Small intestine (tissue), 7 donors: Measurements from ENCODE around the gene YIPF5. TPM values are rescaled to one million over a fixed set of nuclear protein-coding genes. Genes with fewer than 3 reads are reported as not detected.

Experiments used
- DNase-seq, 2 donors: peaks; one replicate each; pipeline versions ENCODE4 v3.0.0 to v3.0.0-alpha.2; 2013
- FAIRE-seq: peaks from 2 replicates; lab custom pipeline; 2012; peaks lifted over from hg19 to GRCh38; lab: Jason Lieb, UNC
- H3K27ac ChIP-seq, 3 donors: one replicate each; pipeline ENCODE4 v1.5.1; 2013; ENCODE audit warnings: low read length in 2 of 3, mild to moderate bottlenecking in 2 of 3, control low read depth in 1 of 3, inconsistent platforms in 1 of 3, low read depth in 1 of 3, moderate library complexity in 1 of 3
- H3K27me3 ChIP-seq, 3 donors: one replicate each; pipeline ENCODE4 v1.6.1; 2013; ENCODE audit warnings: low read length in 3 of 3, inconsistent platforms in 1 of 3; ENCODE audit not compliant: control insufficient read depth in 3 of 3, insufficient read depth in 3 of 3
- H3K36me3 ChIP-seq, 3 donors: one replicate each; pipeline ENCODE4 v1.6.1; 2013; ENCODE audit warnings: low read length in 3 of 3, inconsistent platforms in 1 of 3, low read depth in 1 of 3, mild to moderate bottlenecking in 1 of 3, moderate library complexity in 1 of 3; ENCODE audit not compliant: control insufficient read depth in 3 of 3, insufficient read depth in 2 of 3
- H3K4me1 ChIP-seq, 3 donors: one replicate each; pipeline ENCODE4 v1.6.1; 2013; ENCODE audit warnings: low read length in 2 of 3, inconsistent platforms in 1 of 3, low read depth in 1 of 3, mild to moderate bottlenecking in 1 of 3, moderate library complexity in 1 of 3; ENCODE audit not compliant: control insufficient read depth in 3 of 3, insufficient read depth in 2 of 3
- H3K4me3 ChIP-seq, 3 donors: one replicate each; pipeline ENCODE4 v1.5.1; 2013; ENCODE audit warnings: low read length in 3 of 3, control low read depth in 1 of 3, inconsistent platforms in 1 of 3, low read depth in 1 of 3, mild to moderate bottlenecking in 1 of 3, moderate library complexity in 1 of 3
- H3K9me3 ChIP-seq, 2 donors: one replicate each; pipeline ENCODE4 v1.6.1; 2013; ENCODE audit warnings: low read depth in 1 of 2, low read length in 1 of 2; ENCODE audit not compliant: control insufficient read depth in 2 of 2, insufficient read depth in 1 of 2
- WGBS, 3 donors: extraction: QIAGEN DNeasy Blood & Tissue Kit; methylation state at CpG; one replicate each; pipeline ENCODE4 v1.1.7; 2013; 5-methylcytosine and 5-hydroxymethylcytosine counted together
- polyA plus RNA-seq, 4 donors: library from polyadenylated mRNA; stranded (reverse) in 3 of 4; unstranded in 1 of 4; fragments of 200-250 nt in 3 of 4; fragments of 120-200 nt in 1 of 4; gene quantifications; one replicate each; pipeline versions ENCODE4 v1.2.1 to v1.2.3, GENCODE V29; 2013
- donor health status: healthy with polysubstance abuse.
- donor health status: control.
- donor health status: control.
- donor health status: Bipolar disorder and iron deficiency.
- donor health status: healthy.

The YIPF5 gene
- polyA plus RNA-seq, 4 donors = 16.1 to 53.2 (median 19.6) TPM

- Histone ChIP-seq H3K4me1 (peaks cover 0 to 8% (median 4%) of the 10 kb centered on the region in 3 donors), H3K36me3 (peaks cover 0 to 2% (median 0%) of the 10 kb centered on the region in 3 donors), H3K4me3 (no peak overlapping the region), H3K27me3 (peaks cover 0 to 5% (median 0%) of the 10 kb centered on the region in 3 donors), H3K9me3 (no peaks in the 10 kb centered on the region), H3K27ac (no peak overlapping the region)
- FAIRE-seq (no peak), DNase-seq (no peak)
- 59 to 79% (median 74%) methylated on average over 3 of the region's 3 CpGs for WGBS, 3 donors
Measured at GRCh38 chr5:144173766-144174165, 3.3 kb upstream of the YIPF5 start.

- WGBS, 3 donors = 1 to 3% (median 3%) methylated on average over 12 of the region's 12 CpGs
- peak overlapping the region; percentile 78 to 98 (median 92) for H3K4me3 ChIP-seq
Measured at GRCh38 chr5:144169904-144170275, 569 bp downstream of the YIPF5 start.

GRCh38 chr5:144167998-144168397 is 2.5 kb downstream of the YIPF5 start:
- H3K27me3 ChIP-seq = peaks cover 0 to 3% (median 0%) of the 10 kb centered on the region in 3 donors
- peaks cover 3 to 8% (median 4%) of the 10 kb centered on the region in 3 donors for H3K4me1 ChIP-seq
- H3K9me3 ChIP-seq = no peaks in the 10 kb centered on the region
- no peak for DNase-seq
- 73 to 76% (median 73%) methylated on average over 3 of the region's 3 CpGs for WGBS, 3 donors
- no peak for FAIRE-seq
- peaks cover 2 to 8% (median 7%) of the 10 kb centered on the region in 3 donors for H3K36me3 ChIP-seq
- H3K4me3 ChIP-seq = no peak overlapping the region
- H3K27ac ChIP-seq = no peak overlapping the region

More at GRCh38 chr5:144169904-144170275, 569 bp downstream of the YIPF5 start:
- no peaks in the 10 kb centered on the region for H3K9me3 ChIP-seq
- H3K27ac ChIP-seq = peak overlapping the region; percentile 80 to 94 (median 91)
- peaks cover 0 to 4% (median 0%) of the 10 kb centered on the region in 3 donors for H3K27me3 ChIP-seq
- peak; percentile 3 to 16 for DNase-seq
- H3K4me1 ChIP-seq = peaks cover 3 to 8% (median 4%) of the 10 kb centered on the region in 3 donors
- peaks cover 0 to 4% (median 1%) of the 10 kb centered on the region in 3 donors for H3K36me3 ChIP-seq
- no peak for FAIRE-seq

GRCh38 chr5:144166696-144167095 is 3.8 kb downstream of the YIPF5 start:
- peaks cover 6 to 8% (median 7%) of the 10 kb centered on the region in 3 donors for H3K36me3 ChIP-seq
- H3K27me3 ChIP-seq = no peaks in the 10 kb centered on the region
- no peak overlapping the region for H3K27ac ChIP-seq
- DNase-seq = no peak
- peaks cover 3 to 8% (median 4%) of the 10 kb centered on the region in 3 donors for H3K4me1 ChIP-seq
- WGBS, 3 donors = 77 to 86% (median 82%) methylated on average over 1 of the region's 1 CpG
- H3K4me3 ChIP-seq = no peak overlapping the region
- no peak for FAIRE-seq
- no peaks in the 10 kb centered on the region for H3K9me3 ChIP-seq

- Histone ChIP-seq H3K4me3 (no peak overlapping the region), H3K9me3 (no peaks in the 10 kb centered on the region), H3K27me3 (no peaks in the 10 kb centered on the region), H3K27ac (no peak overlapping the region), H3K36me3 (peaks cover 9 to 15% (median 14%) of the 10 kb centered on the region in 3 donors), H3K4me1 (no peaks in the 10 kb centered on the region)
- no peak for FAIRE-seq
- no peak for DNase-seq
- WGBS, 3 donors = 93 to 98% (median 97%) methylated on average over 1 of the region's 1 CpG
Measured at GRCh38 chr5:144162686-144163085, 7.8 kb downstream of the YIPF5 start.

GRCh38 chr5:144156767-144157171 is 13.7 kb downstream of the YIPF5 start:
- 10 to 55% (median 40%) methylated on average over 2 of the region's 2 CpGs for WGBS, 3 donors
- no peak overlapping the region for H3K4me3 ChIP-seq
- FAIRE-seq (no peak), DNase-seq (peak; percentile 23 to 57)
- H3K4me1 ChIP-seq = no peaks in the 10 kb centered on the region
- no peaks in the 10 kb centered on the region for H3K9me3 ChIP-seq
- no peaks in the 10 kb centered on the region for H3K27me3 ChIP-seq
- H3K27ac ChIP-seq = no peak overlapping the region
- H3K36me3 ChIP-seq = peaks cover 3 to 8% (median 7%) of the 10 kb centered on the region in 3 donors

- WGBS, 3 donors = 88 to 97% (median 93%) methylated on average over 3 of the region's 3 CpGs
- FAIRE-seq (no peak), DNase-seq (no peak)
Measured at GRCh38 chr5:144151026-144151425, 19.4 kb downstream of the YIPF5 start.

GRCh38 chr5:144144956-144145751 is 25.3 kb downstream of the YIPF5 start:
- Histone ChIP-seq H3K4me3 (no peak overlapping the region), H3K27me3 (no peaks in the 10 kb centered on the region), H3K27ac (no peak overlapping the region), H3K4me1 (peaks cover 0 to 7% (median 3%) of the 10 kb centered on the region in 3 donors), H3K9me3 (no peaks in the 10 kb centered on the region), H3K36me3 (no peaks in the 10 kb centered on the region)
- WGBS, 3 donors = 14 to 37% (median 24%) methylated on average over 4 of the region's 4 CpGs
- FAIRE-seq (no peak), DNase-seq (peak; percentile 13 to 42)

More at GRCh38 chr5:144151026-144151425, 19.4 kb downstream of the YIPF5 start:
- no peak overlapping the region for H3K4me3 ChIP-seq
- H3K27ac ChIP-seq = no peak overlapping the region
- H3K4me1 ChIP-seq = no peaks in the 10 kb centered on the region
- no peaks in the 10 kb centered on the region for H3K27me3 ChIP-seq
- no peaks in the 10 kb centered on the region for H3K9me3 ChIP-seq
- H3K36me3 ChIP-seq = no peaks in the 10 kb centered on the region
